Erythroblast (primary cell): ENCODE results near the gene ERMARD.

Experiments
- DNase-seq, 2 experiments: peaks; one replicate each; lab custom pipeline; 2025; lab: John Stamatoyannopoulos, UW
- GATA1 ChIP-seq: IDR thresholded peaks from 2 replicates; pipeline ENCODE4 v1.6.1; 2011; ENCODE audit warnings: low read depth, mild to moderate bottlenecking, control low read depth, low read length, moderate library complexity
- POLR2A ChIP-seq: IDR thresholded peaks from 2 replicates; pipeline ENCODE4 v1.6.1; 2011; ENCODE audit warnings: mild to moderate bottlenecking, low read length

The ERMARD gene

DNA sequence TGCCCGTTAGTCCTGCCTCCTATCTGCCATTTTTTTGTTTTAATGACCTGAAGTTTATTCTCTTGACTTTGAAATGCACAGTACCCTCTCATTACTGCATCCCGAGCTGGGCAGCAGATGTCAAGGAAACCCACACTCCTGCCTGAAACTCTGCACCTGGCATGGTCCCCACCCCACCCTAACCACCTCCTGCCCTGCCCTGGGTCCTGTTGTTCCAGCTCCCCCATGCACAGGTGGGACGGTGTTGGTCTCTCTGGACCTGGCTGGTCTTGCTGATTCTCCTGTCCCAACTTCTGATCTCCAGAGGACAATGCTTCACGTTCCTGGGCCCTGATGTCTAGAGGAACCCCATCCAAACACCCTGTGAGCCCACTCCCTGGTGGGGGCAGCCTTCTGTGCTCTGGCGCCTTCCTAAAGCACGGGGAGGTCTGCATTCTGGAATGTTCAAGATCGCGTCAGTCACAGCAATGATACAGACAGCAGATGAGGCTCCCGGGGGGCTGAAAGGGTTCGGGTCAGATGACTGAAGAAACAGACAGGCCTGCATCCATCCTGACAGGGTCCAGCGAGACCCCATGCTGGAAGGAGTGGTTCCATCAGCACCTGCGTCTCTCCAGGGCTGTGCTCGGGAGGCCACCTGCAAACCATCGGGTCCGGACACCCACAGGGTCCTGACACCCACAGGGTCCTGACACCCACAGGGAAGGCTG lies 73.6 kb downstream of the ERMARD start:
- DNase-seq, result no peak
- TF ChIP-seq POLR2A (no peak), GATA1 (no peak)

DNA sequence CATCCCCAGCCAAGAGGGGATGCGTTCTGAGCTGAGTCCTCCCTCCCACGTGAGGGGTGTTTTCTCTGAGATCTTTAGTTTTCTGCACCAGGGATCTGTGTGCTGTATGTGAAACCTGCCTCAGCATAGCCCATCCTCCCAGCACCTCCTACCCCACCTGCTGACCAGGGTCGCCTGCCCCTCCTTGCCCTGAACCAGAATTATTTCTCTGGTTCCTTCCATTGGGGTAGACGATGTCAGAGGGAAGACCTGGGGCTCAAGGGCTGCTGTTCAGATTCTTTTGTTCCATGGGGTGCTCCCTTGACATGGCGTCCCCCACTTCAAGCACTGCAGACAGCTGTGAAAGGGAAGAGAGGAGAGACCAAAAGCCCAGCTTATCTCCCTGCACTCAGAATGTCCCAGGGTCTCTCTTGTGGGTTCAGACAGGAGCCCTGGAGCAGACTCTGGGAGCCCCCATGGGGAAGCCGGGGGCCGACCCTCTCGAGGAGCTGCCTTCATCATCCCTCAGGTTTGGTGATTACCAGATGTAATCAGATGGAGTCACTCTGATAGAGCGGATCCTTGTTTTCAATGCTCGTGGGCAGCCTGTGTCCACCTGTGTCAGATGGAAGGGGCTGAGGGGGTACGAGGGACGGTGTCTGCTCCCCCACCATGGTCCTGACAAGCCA lies 74.3 kb downstream of the ERMARD start:
- no peak for DNase-seq
- no peak for TF ChIP-seq GATA1
- TF ChIP-seq POLR2A, result no peak

DNA sequence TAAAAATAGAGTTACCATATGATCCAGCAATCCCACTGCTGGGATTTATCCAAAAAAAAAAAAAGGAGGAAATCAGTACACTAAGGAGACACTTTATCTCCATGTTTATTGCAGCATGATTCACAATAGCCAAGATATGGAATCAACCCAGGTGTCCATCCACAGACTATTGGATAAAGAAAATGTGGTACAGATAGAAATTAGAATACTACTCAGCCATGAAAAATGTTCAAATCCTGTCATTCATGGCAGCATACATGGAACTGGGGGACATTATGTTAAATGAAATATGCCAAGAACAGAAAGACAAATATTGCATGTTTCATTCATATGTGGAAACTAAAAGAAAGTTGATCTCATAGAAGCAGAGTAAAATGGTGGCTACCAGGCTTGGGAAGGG lies 75.3 kb downstream of the ERMARD start:
- TF ChIP-seq GATA1 (no peak), POLR2A (no peak)
- DNase-seq, result no peak

DNA sequence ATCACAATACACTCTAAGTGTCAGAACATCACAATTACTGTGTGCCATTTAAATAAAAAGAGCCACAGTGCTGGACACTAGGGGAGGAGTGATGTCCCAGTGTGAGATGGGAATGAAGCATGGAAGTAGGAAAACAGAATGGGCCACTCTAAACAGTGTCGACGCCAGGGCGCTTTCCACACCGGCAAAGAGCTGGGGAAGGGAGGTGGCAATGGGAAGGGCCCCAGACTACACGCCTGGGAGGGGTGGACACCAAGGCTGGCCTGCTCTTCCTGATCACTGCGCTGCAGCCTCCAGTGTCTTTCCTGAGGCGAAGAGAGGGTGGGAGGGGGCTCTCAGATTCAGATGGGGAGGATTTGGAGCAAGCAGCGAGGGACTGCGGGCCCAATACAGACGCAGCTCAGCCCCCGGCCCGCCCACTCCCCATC lies 75.9 kb downstream of the ERMARD start:
- no peak for DNase-seq
- TF ChIP-seq POLR2A, result no peak
- TF ChIP-seq GATA1, result no peak

DNA sequence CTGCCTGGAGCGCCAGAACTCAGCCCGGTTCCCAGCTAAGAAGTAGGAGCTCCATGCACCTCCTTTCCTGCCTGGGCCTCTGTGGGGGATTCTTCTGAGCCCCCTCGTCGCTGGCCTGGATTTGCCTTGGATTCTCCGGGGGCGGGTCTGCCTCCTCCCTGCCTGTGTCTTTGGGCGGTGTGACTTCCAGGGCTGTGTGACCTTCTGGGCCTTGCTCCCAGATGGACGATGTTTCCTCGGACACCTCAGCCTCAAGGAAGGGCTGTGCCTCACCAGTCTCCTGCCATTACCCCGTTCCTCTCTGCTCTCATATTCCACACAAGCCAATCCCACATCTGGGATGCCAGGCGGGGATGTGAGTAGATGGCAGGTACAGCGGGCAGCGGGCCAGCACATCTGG lies 76.8 kb downstream of the ERMARD start:
- no peak for TF ChIP-seq POLR2A
- DNase-seq, result no peak

DNA sequence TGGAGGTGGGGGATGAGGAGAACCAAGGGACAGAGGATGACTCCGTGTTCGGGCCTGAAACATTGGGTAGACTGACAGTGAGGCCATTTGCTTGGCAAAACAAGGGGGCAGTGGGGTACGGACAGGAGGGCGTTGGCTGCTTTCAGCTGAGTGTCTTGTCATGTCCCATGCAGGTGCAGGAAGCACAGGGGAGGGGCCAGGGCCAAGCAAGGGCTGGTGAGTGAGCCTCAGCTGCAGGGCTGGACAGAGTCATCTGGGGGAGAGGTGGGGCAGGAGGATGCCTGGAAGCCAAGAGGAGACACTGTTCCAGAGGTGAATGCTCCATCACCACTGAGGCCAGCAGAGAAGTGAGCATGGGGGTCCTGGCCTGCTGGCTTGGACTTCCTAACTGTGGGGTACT lies 78.4 kb downstream of the ERMARD start:
- TF ChIP-seq GATA1 (no peak), POLR2A (no peak)
- no peak for DNase-seq

DNA sequence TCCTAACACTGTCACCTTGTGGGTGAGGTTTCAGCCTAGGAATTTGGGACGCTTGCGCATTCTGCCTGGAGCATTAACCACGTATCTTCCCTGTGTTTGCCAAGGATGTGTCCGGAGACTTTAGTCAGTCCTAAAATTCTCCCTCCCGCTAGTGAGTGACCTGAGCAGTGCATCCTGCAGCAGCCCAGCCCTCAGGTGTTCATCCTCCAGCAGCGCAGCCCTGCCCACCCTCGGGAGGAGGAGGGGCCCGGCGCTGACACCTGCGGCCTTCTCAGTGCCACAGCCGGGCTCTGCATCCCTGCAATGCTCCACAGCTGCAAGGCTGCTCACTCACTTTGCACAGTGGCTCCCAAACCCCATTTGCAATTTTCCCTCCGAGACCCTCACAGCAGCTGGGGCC lies 79.5 kb downstream of the ERMARD start:
- DNase-seq, result no peak
- TF ChIP-seq GATA1 (no peak), POLR2A (no peak)
